GM12878 (cell line): ENCODE measurements around the gene PDZD2. TPM values are rescaled to one million over a fixed set of nuclear protein-coding genes. Genes with fewer than 3 reads are reported as not detected.

Experiments used
- ATAC-seq: fragments of 200-7000 bp; cut with Tn5 transposase; 3 replicates; pipeline ENCODE4 v1.9.1; 2020; ENCODE audit warnings: mild to moderate bottlenecking, moderate library complexity
- BruUV-seq: library from RNA; stranded (reverse); fragments of 400-500 nt; replicated peaks from 2 replicates; lab custom pipeline; 2021; lab: Mats Ljungman, UMichigan
- CTCF ChIA-PET: fragments of 300-600 bp; sonication (Branson Sonifier 250); formaldehyde crosslinking; extraction: SDS; loops from one replicate; lab custom pipeline; 2021; ENCODE audit warnings: inconsistent platforms; lab: Yijun Ruan, JAX
- POLR2A ChIA-PET: fragments of 350-600 bp; formaldehyde crosslinking; extraction: SDS; loops from one replicate; lab custom pipeline; 2021; ENCODE audit warnings: inconsistent platforms; lab: Charles Lee
- RAD21 ChIA-PET: fragments of 300-600 bp; sonication (Branson Sonifier 250); formaldehyde crosslinking; loops from one replicate; lab custom pipeline; 2023; ENCODE audit warnings: antibody characterized with exemption; ENCODE audit not compliant: unreplicated experiment; lab: Charles Lee
- SMC1A ChIA-PET: fragments of 300-600 bp; sonication (Branson Sonifier 250); formaldehyde crosslinking; loops from one replicate; lab custom pipeline; 2023; ENCODE audit not compliant: unreplicated experiment, uncharacterized antibody; lab: Charles Lee
- DNase-seq: peaks from one replicate; pipeline ENCODE4 v3.0.0-alpha.2; 2011; ENCODE audit warnings: low read depth, low spot score
- FAIRE-seq: peaks from 3 replicates; lab custom pipeline; 2011; peaks lifted over from hg19 to GRCh38; lab: Jason Lieb, UNC
- H2AFZ ChIP-seq: 2 replicates; pipeline ENCODE4 v1.6.0; 2011; ENCODE audit warnings: low read depth, low read length, control low read depth; ENCODE audit not compliant: control insufficient read depth
- H3K27ac ChIP-seq: 2 replicates; pipeline ENCODE4 v1.5.1; 2011; ENCODE audit warnings: control low read depth; ENCODE audit not compliant: control insufficient read depth, insufficient read depth
- H3K27me3 ChIP-seq, 2 experiments: replicated peaks in 1 of 2; 2 replicates each; pipeline versions ENCODE4 v1.6.0 to v1.6.1; 2011; ENCODE audit warnings: low read length in 1 of 2; ENCODE audit not compliant: control insufficient read depth in 2 of 2, insufficient read depth in 2 of 2
- H3K36me3 ChIP-seq, 2 experiments: 2 replicates each; pipeline ENCODE4 v1.5.1; 2011; ENCODE audit warnings: low read length in 1 of 2; ENCODE audit not compliant: control insufficient read depth in 2 of 2, insufficient read depth in 2 of 2
- H3K4me1 ChIP-seq: 2 replicates; pipeline ENCODE4 v1.6.1; 2011; ENCODE audit warnings: mild to moderate bottlenecking, low read length, moderate library complexity, mixed read lengths; ENCODE audit not compliant: control insufficient read depth, insufficient read depth
- H3K4me2 ChIP-seq: 2 replicates; pipeline ENCODE4 v1.6.0; 2011; ENCODE audit warnings: control low read depth; ENCODE audit not compliant: control insufficient read depth, insufficient read depth
- H3K4me3 ChIP-seq: fragments of 200-600 bp; sonication (generic); 2 replicates; pipeline ENCODE4 v1.5.1; 2016
- H3K79me2 ChIP-seq: 2 replicates; pipeline ENCODE4 v1.6.0; 2011; ENCODE audit warnings: low read length; ENCODE audit not compliant: control insufficient read depth, insufficient read depth
- H3K9ac ChIP-seq: 2 replicates; pipeline ENCODE4 v1.8.0; 2011; ENCODE audit warnings: low read length, control low read depth, mixed read lengths; ENCODE audit not compliant: control insufficient read depth, insufficient read depth
- H3K9me3 ChIP-seq: replicated peaks from 3 replicates; pipeline ENCODE4 v1.5.1; 2011; ENCODE audit warnings: mild to moderate bottlenecking, low read length; ENCODE audit not compliant: control insufficient read depth, insufficient read depth
- H4K20me1 ChIP-seq: 2 replicates; pipeline ENCODE4 v1.6.0; 2011; ENCODE audit not compliant: control insufficient read depth, insufficient read depth
- BACH1 ChIP-seq: fragments of 450-650 bp; IDR thresholded peaks from 2 replicates; pipeline ENCODE4 v1.6.1; 2017; ENCODE audit warnings: mild to moderate bottlenecking, borderline replicate concordance
- DPF2 ChIP-seq: fragments of 450-650 bp; IDR thresholded peaks from 2 replicates; pipeline ENCODE4 v1.6.1; 2017; ENCODE audit warnings: mild to moderate bottlenecking
- EZH2 ChIP-seq: IDR thresholded peaks from 2 replicates; pipeline ENCODE4 v1.6.1; 2012; ENCODE audit warnings: low read depth, mild to moderate bottlenecking, control low read depth, inconsistent platforms, low read length, borderline replicate concordance; ENCODE audit not compliant: control insufficient read depth
- HDAC6 ChIP-seq: fragments of 200-600 bp; sonication (generic); IDR thresholded peaks from one replicate; pipeline ENCODE4 v1.8.0; 2017; ENCODE audit warnings: antibody characterized with exemption; ENCODE audit not compliant: unreplicated experiment
- PAX5 ChIP-seq: IDR thresholded peaks from 2 replicates; pipeline ENCODE4 v1.6.1; 2011; ENCODE audit warnings: low read depth, low read length, borderline replicate concordance
- POLR2AphosphoS2 ChIP-seq: IDR thresholded peaks from 2 replicates; pipeline ENCODE4 v1.6.1; 2011; ENCODE audit warnings: low read depth, mild to moderate bottlenecking, low read length, improper control_type of control experiment, moderate library complexity
- RFX5 ChIP-seq: IDR thresholded peaks from 2 replicates; pipeline ENCODE4 v1.6.1; 2011; ENCODE audit warnings: low read depth, low read length, improper control_type of control experiment
- SIX5 ChIP-seq: IDR thresholded peaks from 2 replicates; pipeline ENCODE4 v1.6.1; 2011; ENCODE audit warnings: mild to moderate bottlenecking, low read depth, low read length, moderate library complexity; ENCODE audit not compliant: severe bottlenecking
- SUPT20H ChIP-seq: IDR thresholded peaks from 2 replicates; pipeline ENCODE4 v1.6.1; 2011; ENCODE audit warnings: low read depth, mild to moderate bottlenecking, low read length, moderate library complexity, borderline replicate concordance; ENCODE audit not compliant: control insufficient read depth
- TAF1 ChIP-seq: IDR thresholded peaks from 2 replicates; pipeline ENCODE4 v1.6.1; 2011; ENCODE audit warnings: mild to moderate bottlenecking, low read depth, low read length, borderline replicate concordance
- TARDBP ChIP-seq: IDR thresholded peaks from 2 replicates; pipeline ENCODE4 v1.6.1; 2016; ENCODE audit warnings: borderline replicate concordance
- TCF12 ChIP-seq: IDR thresholded peaks from 2 replicates; pipeline ENCODE4 v1.6.1; 2011; ENCODE audit warnings: low read depth, mild to moderate bottlenecking, low read length
- ZNF207 ChIP-seq: fragments of 450-650 bp; IDR thresholded peaks from 2 replicates; pipeline ENCODE4 v1.6.1; 2014; ENCODE audit warnings: antibody characterized with exemption, mild to moderate bottlenecking, borderline replicate concordance
- ZNF217 ChIP-seq: fragments of 450-650 bp; IDR thresholded peaks from 2 replicates; pipeline ENCODE4 v1.6.1; 2017; ENCODE audit warnings: antibody characterized with exemption, mild to moderate bottlenecking
- ZNF622 ChIP-seq: fragments of 450-650 bp; IDR thresholded peaks from 2 replicates; pipeline ENCODE4 v1.6.1; 2017; ENCODE audit warnings: mild to moderate bottlenecking, inconsistent platforms
- whole genome bisulfite sequencing: methylation state at CpG from one replicate; pipeline ENCODE4 v1.1.6; 2016; ENCODE audit warnings: low lambda C conversion rate; ENCODE audit not compliant: insufficient replicate concordance, insufficient coverage; ENCODE audit errors: missing lambda C conversion rate; 5-methylcytosine and 5-hydroxymethylcytosine counted together
- in situ Hi-C: fragments of 300-500 bp; cut with MboI; formaldehyde crosslinking; loops from 9 replicates; pipeline ENCODE4 v1.14.3; 2018; ENCODE audit warnings: mixed read lengths
- intact Hi-C: fragments of 100-400 bp; cut with micrococcal nuclease; formaldehyde crosslinking; loops from one replicate; pipeline ENCODE4 v1.14.2; 2022; ENCODE audit not compliant: unreplicated experiment
- polyA plus RNA-seq, 11 experiments: library from polyadenylated mRNA; depleted of rRNA in 4 of 11; unstranded in 6 of 11; stranded (reverse) in 5 of 11; fragments of >200 nt; fragmentation: Nextera tagmentation in 4 of 11; fragmentation: Illumina TruSeq in 1 of 11; extraction: Ambion mirVana in 4 of 11; extraction: Trizol in 1 of 11; gene quantifications; 1 replicate in 1 of 11; 2 replicates in 10 of 11; pipeline versions ENCODE4 v1.2.1 to v1.2.3, GENCODE V29; 2011 to 2016; ENCODE audit warnings: inconsistent platforms in 2 of 11, missing spikeins in 2 of 11, low read depth in 1 of 11
- total RNA-seq, 4 experiments: library from RNA; depleted of rRNA in 3 of 4; stranded (reverse); fragments of >200 nt in 3 of 4; fragmentation: Illumina TruSeq in 1 of 4; extraction: Trizol in 1 of 4; gene quantifications; 2 replicates each; pipeline versions ENCODE4 v1.2.1 to v1.2.3, GENCODE V29; 2013 to 2021
- TF ChIP-seq, protein P1 (sequence below): fragments of 450-650 bp; IDR thresholded peaks from 2 replicates; pipeline ENCODE4 v1.6.1; 2014; ENCODE audit warnings: mild to moderate bottlenecking
- TF ChIP-seq, protein P2 (sequence below): IDR thresholded peaks from 2 replicates; pipeline ENCODE4 v1.6.1; 2012; ENCODE audit warnings: mild to moderate bottlenecking, low read depth, low read length
- TF ChIP-seq, protein P3 (sequence below): IDR thresholded peaks from 2 replicates; pipeline ENCODE4 v1.6.1; 2012; ENCODE audit warnings: low read depth, low read length, improper control_type of control experiment
- TF ChIP-seq, protein P4 (sequence below): IDR thresholded peaks from 2 replicates; pipeline ENCODE4 v1.6.1; 2011; ENCODE audit warnings: low read depth, low read length, improper control_type of control experiment, borderline replicate concordance

PDZD2 gene
- total and polyA plus RNA-seq, 10 of the 15 experiments (the other 5 are each of a cell fraction or from before 2014, with no cell fraction given): 0.01 to 0.58 (median 0.29) TPM; not detected in 3

GRCh38 chr5:31637851-31638250 lies 1.1 kb upstream of the PDZD2 start:
- Histone ChIP-seq H3K27ac (no peak overlapping the region), H3K9ac (no peak overlapping the region), H4K20me1 (no peaks in the 10 kb centered on the region), H3K27me3 (peaks cover 1 to 11% of the 10 kb centered on the region in 2 experiments; a peak in 3 of 4 replicates), H3K9me3 (no peaks in the 10 kb centered on the region), H3K4me3 (no peak overlapping the region), H2AFZ (no peak overlapping the region), H3K4me2 (no peak overlapping the region), H3K4me1 (peaks cover 4% of the 10 kb centered on the region), H3K36me3 (no peaks in the 10 kb centered on the region), H3K79me2 (no peaks in the 10 kb centered on the region)
- in situ Hi-C loops: no loop called here
- DNase-seq (no peak), ATAC-seq (no peak), FAIRE-seq (no peak)
- 87% methylated on average over 6 of the region's 6 CpGs for WGBS
- intact Hi-C loops: no loop called here
- RAD21 ChIA-PET: interaction anchor here (1.0 to 1.5 kb wide), 3 partner anchors 8 to 171 kb away, joined by 3 to 8 read pairs (median 3); no protein-coding TSS in a partner anchor
- SMC1A ChIA-PET: interaction anchor here (1.0 to 1.2 kb wide), 3 partner anchors 8 to 64 kb away, joined by 3 to 5 read pairs (median 4); no protein-coding TSS in a partner anchor
- TF ChIP-seq, protein P1, sequence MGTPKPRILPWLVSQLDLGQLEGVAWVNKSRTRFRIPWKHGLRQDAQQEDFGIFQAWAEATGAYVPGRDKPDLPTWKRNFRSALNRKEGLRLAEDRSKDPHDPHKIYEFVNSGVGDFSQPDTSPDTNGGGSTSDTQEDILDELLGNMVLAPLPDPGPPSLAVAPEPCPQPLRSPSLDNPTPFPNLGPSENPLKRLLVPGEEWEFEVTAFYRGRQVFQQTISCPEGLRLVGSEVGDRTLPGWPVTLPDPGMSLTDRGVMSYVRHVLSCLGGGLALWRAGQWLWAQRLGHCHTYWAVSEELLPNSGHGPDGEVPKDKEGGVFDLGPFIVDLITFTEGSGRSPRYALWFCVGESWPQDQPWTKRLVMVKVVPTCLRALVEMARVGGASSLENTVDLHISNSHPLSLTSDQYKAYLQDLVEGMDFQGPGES: no peak
- no peak for TF ChIP-seq SUPT20H
- no peak for TF ChIP-seq TCF12
- no peak for TF ChIP-seq ZNF217
- TF ChIP-seq, protein P2, sequence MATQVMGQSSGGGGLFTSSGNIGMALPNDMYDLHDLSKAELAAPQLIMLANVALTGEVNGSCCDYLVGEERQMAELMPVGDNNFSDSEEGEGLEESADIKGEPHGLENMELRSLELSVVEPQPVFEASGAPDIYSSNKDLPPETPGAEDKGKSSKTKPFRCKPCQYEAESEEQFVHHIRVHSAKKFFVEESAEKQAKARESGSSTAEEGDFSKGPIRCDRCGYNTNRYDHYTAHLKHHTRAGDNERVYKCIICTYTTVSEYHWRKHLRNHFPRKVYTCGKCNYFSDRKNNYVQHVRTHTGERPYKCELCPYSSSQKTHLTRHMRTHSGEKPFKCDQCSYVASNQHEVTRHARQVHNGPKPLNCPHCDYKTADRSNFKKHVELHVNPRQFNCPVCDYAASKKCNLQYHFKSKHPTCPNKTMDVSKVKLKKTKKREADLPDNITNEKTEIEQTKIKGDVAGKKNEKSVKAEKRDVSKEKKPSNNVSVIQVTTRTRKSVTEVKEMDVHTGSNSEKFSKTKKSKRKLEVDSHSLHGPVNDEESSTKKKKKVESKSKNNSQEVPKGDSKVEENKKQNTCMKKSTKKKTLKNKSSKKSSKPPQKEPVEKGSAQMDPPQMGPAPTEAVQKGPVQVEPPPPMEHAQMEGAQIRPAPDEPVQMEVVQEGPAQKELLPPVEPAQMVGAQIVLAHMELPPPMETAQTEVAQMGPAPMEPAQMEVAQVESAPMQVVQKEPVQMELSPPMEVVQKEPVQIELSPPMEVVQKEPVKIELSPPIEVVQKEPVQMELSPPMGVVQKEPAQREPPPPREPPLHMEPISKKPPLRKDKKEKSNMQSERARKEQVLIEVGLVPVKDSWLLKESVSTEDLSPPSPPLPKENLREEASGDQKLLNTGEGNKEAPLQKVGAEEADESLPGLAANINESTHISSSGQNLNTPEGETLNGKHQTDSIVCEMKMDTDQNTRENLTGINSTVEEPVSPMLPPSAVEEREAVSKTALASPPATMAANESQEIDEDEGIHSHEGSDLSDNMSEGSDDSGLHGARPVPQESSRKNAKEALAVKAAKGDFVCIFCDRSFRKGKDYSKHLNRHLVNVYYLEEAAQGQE: no peak
- no peak for TF ChIP-seq RFX5
- TF ChIP-seq DPF2: no peak
- no peak for TF ChIP-seq ZNF622
- TF ChIP-seq ZNF207: no peak
- no peak for TF ChIP-seq EZH2
- TF ChIP-seq TARDBP: no peak
- TF ChIP-seq TAF1: no peak
- TF ChIP-seq SIX5: no peak
- TF ChIP-seq PAX5: no peak
- no peak for TF ChIP-seq BACH1
- no peak for TF ChIP-seq HDAC6
- TF ChIP-seq, protein P3, sequence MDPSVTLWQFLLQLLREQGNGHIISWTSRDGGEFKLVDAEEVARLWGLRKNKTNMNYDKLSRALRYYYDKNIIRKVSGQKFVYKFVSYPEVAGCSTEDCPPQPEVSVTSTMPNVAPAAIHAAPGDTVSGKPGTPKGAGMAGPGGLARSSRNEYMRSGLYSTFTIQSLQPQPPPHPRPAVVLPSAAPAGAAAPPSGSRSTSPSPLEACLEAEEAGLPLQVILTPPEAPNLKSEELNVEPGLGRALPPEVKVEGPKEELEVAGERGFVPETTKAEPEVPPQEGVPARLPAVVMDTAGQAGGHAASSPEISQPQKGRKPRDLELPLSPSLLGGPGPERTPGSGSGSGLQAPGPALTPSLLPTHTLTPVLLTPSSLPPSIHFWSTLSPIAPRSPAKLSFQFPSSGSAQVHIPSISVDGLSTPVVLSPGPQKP: no peak
- TF ChIP-seq POLR2AphosphoS2: no peak
- TF ChIP-seq, protein P4, sequence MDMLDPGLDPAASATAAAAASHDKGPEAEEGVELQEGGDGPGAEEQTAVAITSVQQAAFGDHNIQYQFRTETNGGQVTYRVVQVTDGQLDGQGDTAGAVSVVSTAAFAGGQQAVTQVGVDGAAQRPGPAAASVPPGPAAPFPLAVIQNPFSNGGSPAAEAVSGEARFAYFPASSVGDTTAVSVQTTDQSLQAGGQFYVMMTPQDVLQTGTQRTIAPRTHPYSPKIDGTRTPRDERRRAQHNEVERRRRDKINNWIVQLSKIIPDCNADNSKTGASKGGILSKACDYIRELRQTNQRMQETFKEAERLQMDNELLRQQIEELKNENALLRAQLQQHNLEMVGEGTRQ: no peak
- BruUV-seq: no TSS peak
- POLR2A ChIA-PET: no interaction called here
- CTCF ChIA-PET: interaction anchor here (0.9 to 1.5 kb wide), 9 partner anchors 9 to 455 kb away, joined by 3 to 5 read pairs (median 3); no protein-coding TSS in a partner anchor
